HG03108 (cell line): ENCODE results near the gene HNRNPF.

ENCODE experiments used
- ATAC-seq: cut with Tn5 transposase; IDR thresholded peaks from one replicate; pipeline ENCODE4 v1.9.1; 2021; ENCODE audit warnings: moderate library complexity; ENCODE audit not compliant: unreplicated experiment

HNRNPF gene

GRCh38 chr10:43377424-43377883, 31.5 kb downstream of the HNRNPF start:
- no peak for ATAC-seq

DNA sequence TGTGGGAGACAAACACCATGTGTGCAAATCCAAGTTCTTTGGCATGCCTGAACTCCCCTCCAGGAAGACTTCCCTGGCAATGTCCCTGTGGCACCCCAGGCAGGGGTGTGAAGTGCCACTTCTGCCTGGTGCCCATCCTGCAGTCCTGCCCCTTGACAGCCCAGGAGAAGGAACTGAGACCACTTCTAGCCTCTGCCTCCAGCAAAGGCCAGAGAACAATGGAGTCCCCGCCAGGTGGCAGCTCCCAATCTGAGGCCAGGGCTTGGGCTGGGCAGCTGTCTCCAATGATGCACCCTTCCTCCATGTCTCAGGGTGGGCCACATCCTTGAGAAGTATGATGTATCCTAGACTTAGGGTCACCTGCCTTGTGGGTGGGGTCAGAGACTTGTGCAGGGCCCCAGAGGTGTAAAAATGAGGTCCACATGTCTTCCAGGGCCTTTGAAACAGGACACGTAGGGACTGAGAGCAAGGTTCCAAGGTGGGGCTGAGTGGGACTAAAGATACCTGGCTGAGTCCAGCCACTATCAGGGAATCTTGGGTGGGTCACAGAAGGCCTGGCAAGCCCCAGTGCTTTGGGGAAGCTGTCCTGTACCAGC, 32.1 kb downstream of the HNRNPF start:
- no peak for ATAC-seq

DNA sequence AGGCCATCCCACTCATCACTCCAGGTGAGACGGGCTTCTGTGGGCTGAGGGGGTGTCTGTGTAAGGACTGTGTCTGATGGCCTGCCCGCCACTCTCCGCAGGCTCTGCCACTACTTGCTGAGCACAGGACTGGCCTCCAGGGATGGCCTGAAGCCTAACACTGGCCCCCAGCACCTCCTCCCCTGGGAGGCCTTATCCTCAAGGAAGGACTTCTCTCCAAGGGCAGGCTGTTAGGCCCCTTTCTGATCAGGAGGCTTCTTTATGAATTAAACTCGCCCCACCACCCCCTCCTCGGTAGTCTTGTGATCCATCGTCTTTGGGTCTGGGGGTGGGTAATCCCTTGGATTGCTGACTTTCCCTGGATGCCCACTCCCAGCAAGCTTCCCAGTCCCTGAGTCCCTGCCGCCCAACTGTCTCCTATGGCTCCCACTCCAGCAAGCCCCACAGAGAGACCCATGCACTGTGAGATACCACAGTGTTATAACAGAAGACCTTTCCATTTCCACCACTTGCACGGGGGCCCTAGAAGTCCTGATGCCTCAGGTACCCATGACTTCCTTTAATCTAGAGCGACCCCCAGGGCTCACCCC, 32.8 kb downstream of the HNRNPF start:
- no peak for ATAC-seq

DNA sequence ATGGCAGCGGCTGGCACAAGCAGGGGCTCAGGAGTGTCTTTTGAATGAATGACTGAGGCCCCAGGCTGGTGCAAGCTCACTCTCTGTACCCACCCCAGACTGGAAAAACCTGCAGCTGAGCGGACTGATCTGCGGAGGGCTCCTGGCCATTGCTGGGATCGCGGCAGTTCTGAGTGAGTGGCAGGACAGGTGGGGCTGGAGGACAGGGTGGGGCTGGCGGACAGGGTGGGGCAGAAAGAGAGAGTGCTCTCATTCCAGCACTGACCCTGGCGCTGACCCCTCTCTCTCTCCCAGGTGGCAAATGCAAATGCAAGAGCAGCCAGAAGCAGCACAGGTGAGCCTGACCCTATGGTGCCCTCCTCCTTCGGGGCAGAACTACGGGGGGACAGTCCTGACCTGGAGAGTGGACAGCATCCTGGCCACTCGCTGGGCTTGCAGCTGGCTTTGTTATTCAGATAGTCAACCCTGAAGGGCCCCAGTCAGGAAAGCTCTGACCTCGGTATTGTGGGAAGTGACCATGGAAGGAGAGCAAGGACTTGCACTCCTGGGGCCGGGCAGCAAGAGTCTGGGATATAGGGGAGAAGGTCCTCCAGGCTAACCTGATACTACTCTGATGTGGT, 33.5 kb downstream of the HNRNPF start:
- no peak for ATAC-seq

DNA sequence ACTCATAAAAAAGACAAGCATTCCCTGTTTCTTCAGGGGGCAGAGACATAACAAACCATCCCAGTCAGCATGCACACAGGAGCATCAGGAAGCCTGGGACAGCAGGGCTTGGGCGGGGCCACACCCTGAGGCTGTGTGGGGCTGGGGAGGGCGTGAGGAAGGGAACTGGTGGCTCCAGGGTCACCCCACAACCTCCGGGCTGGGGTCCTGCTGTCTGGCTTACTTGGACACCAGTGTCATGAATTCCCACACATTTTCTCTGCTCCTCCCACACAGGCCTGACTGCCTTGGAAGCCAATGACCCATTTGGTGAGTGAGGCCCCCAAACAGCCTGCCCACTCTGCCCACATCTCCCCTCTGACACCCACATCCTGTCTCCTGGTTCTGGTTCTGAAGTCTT, 34.8 kb downstream of the HNRNPF start:
- ATAC-seq = no peak

DNA sequence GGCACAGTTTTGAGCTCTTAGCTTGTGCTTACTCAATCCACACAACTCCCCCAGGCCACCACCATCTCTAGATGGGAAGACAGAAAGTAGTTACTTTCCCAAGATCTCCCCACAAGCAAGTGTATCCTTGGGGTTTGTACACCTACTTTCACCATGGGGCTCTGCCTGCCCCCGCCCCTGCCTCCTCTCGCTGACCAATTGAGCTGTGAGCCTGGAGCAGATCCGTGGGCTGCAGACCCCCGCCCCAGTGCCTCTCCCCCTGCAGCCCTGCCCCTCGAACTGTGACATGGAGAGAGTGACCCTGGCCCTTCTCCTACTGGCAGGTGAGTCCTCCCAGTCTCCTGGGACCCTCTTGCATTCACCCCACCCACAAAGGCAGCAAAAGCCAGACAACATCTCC, 35.5 kb downstream of the HNRNPF start:
- ATAC-seq = no peak

- no peak for ATAC-seq
These were observed 36.1 kb downstream of the HNRNPF start for GRCh38 chr10:43372765-43373361.

DNA sequence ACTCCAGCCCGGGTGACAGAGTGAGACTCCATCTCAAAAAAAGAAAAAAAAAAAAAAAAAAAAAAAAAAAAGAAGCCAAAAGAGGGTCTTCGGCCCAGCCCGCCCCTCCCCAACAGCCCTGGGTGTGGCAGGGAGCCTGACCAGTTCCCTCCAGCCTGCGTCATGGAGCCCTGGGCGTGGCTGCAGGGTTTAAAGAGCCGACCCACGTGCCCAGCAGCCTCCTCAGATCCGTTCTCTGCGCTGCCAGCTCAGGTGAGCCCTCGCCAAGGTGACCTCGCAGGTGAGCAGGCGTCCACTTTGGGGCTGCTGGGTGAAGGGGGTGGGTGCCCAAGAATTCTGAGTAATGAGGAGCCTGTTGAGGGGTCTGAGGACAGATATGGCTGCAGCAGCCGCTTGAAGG, 37.6 kb downstream of the HNRNPF start, which contains the start of gene FXYD4:
Gene FXYD4, plus strand, starts transcription at position 219 of the 400 bp plus-strand sequence. CDS start 2,111 bp downstream, outside the sequence.
- ATAC-seq = no peak

DNA sequence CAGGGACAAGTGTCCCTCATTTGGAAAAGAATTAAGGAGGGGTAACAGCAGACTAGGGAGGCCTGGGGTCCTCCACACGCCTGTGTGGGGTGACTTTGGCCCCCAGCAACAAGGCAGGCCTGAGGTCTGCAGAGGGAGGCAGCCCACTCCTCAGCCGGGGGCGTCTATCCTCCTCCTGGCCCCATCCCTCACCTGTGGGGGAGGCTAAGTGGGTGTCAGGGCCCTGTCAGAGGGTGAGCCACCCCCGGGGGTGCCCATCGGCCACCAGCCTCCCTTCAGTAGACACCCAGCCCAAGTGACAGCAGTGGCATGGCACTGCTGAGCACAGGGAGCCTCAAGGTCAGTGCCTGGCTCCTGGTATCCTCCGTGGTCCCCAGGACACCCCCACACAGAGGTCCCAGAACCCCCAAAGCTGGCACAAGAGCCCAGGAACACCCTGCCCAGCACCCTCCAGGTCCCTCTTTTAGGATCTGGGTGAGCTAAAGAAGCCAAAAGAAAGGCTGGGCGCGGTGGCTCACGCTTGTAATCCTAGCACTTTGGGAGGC, 38.2 kb downstream of the HNRNPF start:
- no peak for ATAC-seq

DNA sequence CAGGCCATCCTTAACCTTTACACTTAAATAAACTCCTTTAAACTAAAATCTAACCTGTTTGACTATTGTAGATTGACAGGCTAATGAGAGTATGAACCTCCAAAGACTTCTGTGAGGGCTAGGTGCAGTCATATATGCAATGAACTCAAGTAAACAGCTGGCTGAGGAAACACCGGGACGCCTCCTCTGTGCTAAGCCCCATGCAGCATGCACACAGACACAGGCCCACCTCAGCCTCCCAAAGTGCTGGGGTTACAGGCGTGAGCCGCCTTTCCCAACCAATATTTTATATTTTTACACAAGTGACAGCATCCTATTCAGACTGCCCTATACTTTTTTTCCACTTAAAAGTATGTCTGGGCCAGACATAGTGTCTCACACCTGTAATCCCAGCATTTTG, 39.1 kb downstream of the HNRNPF start:
- ATAC-seq = no peak

GRCh38 chr10:43365001-43365400, 44.0 kb downstream of the HNRNPF start:
- ATAC-seq = no peak

DNA sequence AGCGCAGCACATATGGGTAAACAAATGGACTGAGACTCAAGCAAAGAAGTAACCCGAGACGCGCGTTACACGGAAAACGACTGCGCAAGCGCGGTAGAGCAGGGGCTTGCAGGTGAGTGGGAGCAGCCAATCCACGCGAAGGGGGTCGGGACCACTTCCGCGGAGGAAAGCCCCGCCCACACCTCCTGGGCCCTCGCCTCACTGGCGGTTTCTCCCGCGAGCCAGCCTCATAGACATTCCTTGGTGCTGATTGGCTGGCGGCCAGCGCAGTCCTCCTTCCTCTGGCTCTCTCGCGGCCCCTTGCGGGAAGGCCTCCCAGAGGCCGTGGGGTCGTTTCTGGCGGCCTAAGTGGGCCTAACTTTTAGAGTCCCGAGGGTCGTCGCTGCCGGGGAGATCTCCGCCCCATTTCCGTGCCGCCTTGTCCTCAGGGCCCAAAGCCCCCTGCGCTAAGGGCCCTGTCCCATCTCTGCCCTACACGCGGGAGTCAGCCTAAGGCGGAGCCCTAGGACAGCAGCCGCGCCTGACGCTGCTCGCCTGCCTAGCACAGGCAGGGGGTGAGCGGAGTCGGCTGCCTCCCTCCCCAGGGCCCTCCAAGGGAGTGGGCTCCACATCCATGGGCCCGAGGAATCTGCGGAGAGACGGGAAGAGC, 46.7 kb downstream of the HNRNPF start:
- peak; percentile 98 for ATAC-seq

DNA sequence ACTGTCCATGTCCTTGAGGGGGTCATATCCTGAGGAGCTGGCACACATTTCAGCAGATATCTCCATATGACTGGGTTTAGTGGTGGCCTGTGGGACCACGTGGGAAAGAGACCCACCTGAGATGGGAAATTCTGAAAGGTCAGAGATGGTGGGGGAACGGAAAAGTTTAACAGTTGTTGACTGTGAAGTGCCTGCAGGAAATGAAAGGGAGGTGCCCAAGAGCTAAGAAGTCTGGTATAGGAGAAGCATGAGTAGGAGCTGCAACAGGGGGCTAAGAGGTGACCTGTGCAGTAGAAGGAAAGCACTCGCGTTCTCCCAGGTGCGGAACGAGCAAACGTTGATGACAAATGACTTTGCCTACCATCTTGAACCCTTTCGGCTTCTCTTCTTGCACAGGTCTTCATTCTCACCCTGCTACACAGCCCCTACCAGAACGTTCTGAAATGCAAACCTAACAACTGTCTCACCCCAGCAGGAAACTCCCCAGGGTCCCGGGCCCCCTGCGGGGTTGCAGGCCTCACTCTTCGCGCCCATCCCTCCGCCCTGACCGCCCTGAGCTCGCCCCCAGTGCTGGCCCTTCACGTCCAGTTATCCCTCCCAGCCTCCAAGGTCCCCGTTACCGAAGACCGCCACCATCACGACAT, 47.3 kb downstream of the HNRNPF start:
- no peak for ATAC-seq

DNA sequence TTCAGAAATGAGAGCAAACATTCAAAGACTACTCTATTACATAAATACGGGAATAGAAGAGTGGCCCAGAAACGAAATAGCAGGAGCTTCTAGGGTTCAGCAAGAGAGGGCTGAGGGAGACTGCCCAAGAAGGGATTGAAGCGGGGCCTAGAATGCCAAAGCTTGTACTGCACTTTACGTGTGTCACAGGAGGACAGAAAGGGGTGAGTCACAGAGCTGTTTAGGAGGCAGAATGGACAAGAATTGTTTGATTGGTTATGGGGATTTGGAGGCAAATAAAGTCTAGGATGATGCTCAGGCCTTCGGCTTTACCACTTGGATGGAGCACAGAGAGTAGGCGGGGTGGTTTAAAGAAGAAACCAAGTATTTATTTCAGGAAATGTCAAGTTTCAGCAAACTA, 48.9 kb downstream of the HNRNPF start:
- no peak for ATAC-seq

DNA sequence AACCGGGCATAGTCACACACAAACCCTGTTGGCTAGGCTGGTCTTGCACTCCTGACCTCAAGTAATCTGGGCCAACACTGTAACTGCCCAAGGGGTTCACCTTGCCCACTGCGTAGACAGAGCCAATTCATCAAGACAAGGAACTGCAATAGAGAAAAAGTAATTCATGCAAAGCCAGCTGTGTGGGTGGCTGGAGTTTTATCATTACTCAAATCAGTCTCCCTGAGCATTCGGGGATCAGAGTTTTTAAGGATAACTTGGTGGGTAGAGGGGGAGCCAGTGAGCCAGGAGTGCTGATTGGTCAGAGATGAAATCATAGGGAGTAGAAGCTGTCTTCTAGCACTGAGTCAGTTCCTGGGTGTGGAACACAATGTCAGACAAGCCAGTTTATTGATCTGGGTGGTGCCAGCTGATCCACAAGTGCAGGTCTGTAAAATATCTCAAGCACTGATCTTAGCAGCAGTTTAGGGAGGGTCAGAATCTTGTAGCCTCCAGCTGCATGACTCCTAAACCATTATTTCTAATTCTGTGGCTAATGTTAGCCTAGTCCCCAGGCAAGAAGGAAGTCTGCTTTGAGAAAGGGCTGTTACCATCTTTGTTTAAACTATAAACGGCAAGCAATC, 53.1 kb downstream of the HNRNPF start:
- no peak for ATAC-seq

- no peak for ATAC-seq
These were observed 54.1 kb downstream of the HNRNPF start for GRCh38 chr10:43354879-43355380.

DNA sequence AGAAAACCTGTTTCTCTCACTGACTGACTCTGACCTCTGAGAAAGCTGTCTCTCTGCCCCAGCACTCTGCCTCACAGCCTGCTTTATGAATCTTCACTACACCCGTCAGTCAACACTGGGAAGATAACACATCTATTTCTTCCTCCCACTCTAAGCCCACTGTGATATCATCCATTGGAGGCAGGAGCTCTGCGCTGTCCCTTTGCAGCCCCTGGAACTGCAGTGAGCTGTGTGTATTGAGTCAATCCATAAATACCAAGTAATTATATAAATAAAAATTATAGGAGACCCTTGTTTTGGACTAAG, 54.7 kb downstream of the HNRNPF start:
- no peak for ATAC-seq

GRCh38 chr10:43353495-43354329, 55.3 kb downstream of the HNRNPF start:
- ATAC-seq = no peak

GRCh38 chr10:43352951-43353350, 56.0 kb downstream of the HNRNPF start:
- no peak for ATAC-seq
